DND-41 (cell line): Measurements from ENCODE around the gene NSD1.

Experiments
- ATAC-seq: fragments of 200-7000 bp; cut with Tn5 transposase; 3 replicates; pipeline ENCODE4 v1.9.1; 2021; ENCODE audit warnings: low read depth; ENCODE audit not compliant: insufficient read depth
- DNase-seq: peaks from one replicate; pipeline ENCODE4 v3.0.0-alpha.2; 2020
- H2AFZ ChIP-seq: 2 replicates; pipeline ENCODE4 v1.6.0; 2012; ENCODE audit warnings: low read depth, low read length
- H3K27ac ChIP-seq: 2 replicates; pipeline ENCODE4 v1.5.1; 2012; ENCODE audit warnings: low read length, inconsistent platforms
- H3K27me3 ChIP-seq: fragments of 200-600 bp; sonication (generic); 2 replicates; pipeline ENCODE4 v1.6.0; 2012; ENCODE audit warnings: low read length, mild to moderate bottlenecking, inconsistent platforms; ENCODE audit not compliant: insufficient read depth, poor library complexity
- H3K36me3 ChIP-seq: 2 replicates; pipeline ENCODE4 v1.5.1; 2012; ENCODE audit warnings: low read length, inconsistent platforms; ENCODE audit not compliant: insufficient read depth
- H3K4me1 ChIP-seq: 2 replicates; pipeline ENCODE4 v1.5.1; 2012; ENCODE audit warnings: mild to moderate bottlenecking, low read length; ENCODE audit not compliant: insufficient read depth
- H3K4me2 ChIP-seq: 2 replicates; pipeline ENCODE4 v1.6.0; 2012; ENCODE audit warnings: mild to moderate bottlenecking, moderate library complexity, low read length, inconsistent platforms; ENCODE audit not compliant: insufficient read depth
- H3K4me3 ChIP-seq, 2 experiments: fragments of 200-600 bp in 1 of 2; shearing (Covaris generic) in 1 of 2; 2 replicates each; pipeline ENCODE4 v1.5.1; 2012 to 2016; ENCODE audit warnings: inconsistent platforms in 2 of 2, low read length in 2 of 2, mild to moderate bottlenecking in 2 of 2, low read depth in 1 of 2, moderate library complexity in 1 of 2
- H3K79me2 ChIP-seq: 2 replicates; pipeline ENCODE4 v1.6.0; 2012; ENCODE audit warnings: low read length, inconsistent platforms; ENCODE audit not compliant: insufficient read depth
- H3K9ac ChIP-seq: 2 replicates; pipeline ENCODE4 v1.6.0; 2012; ENCODE audit warnings: low read depth, mild to moderate bottlenecking, inconsistent platforms, low read length, moderate library complexity
- H3K9me3 ChIP-seq: 2 replicates; pipeline ENCODE4 v1.5.1; 2012; ENCODE audit warnings: low read length, moderate library complexity, mild to moderate bottlenecking, inconsistent platforms; ENCODE audit not compliant: insufficient read depth, severe bottlenecking
- H4K20me1 ChIP-seq: 2 replicates; pipeline ENCODE4 v1.6.0; 2012; ENCODE audit warnings: low read length; ENCODE audit not compliant: insufficient read depth
- CTCF ChIP-seq: IDR thresholded peaks from 2 replicates; pipeline ENCODE4 v1.5.1; 2012; ENCODE audit warnings: borderline replicate concordance, low read length, moderate library complexity, mild to moderate bottlenecking; ENCODE audit not compliant: poor library complexity, severe bottlenecking; ENCODE audit errors: extremely low read depth
- EZH2 ChIP-seq: IDR thresholded peaks from 3 replicates; pipeline ENCODE4 v1.6.1; 2012; ENCODE audit warnings: borderline replicate concordance, low read depth, mild to moderate bottlenecking, moderate library complexity, low read length, inconsistent platforms; ENCODE audit not compliant: severe bottlenecking

The NSD1 gene

GRCh38 chr5:177309351-177310191 is 176.0 kb downstream of the NSD1 start:
- Histone ChIP-seq H3K9ac (peak overlapping the region; percentile 77), H4K20me1 (peaks cover 49% of the 10 kb centered on the region), H3K27ac (peak overlapping the region; percentile 83), H3K4me1 (peaks cover 73% of the 10 kb centered on the region), H3K9me3 (no peaks in the 10 kb centered on the region), H2AFZ (no peak overlapping the region), H3K79me2 (peaks cover 78% of the 10 kb centered on the region), H3K36me3 (peaks cover 62% of the 10 kb centered on the region), H3K27me3 (no peaks in the 10 kb centered on the region), H3K4me3 (peak overlapping the region in 1 of 2 experiments; percentile 79; a peak in 2 of 4 replicates), H3K4me2 (peak overlapping the region; percentile 81)
- peak; percentile 90 for TF ChIP-seq CTCF
- no peak for TF ChIP-seq EZH2
- 0 out of 3 replicates have a peak, but pooled peaks have one; percentile 13 for ATAC-seq
- DNase-seq: peak; percentile 69

DNA sequence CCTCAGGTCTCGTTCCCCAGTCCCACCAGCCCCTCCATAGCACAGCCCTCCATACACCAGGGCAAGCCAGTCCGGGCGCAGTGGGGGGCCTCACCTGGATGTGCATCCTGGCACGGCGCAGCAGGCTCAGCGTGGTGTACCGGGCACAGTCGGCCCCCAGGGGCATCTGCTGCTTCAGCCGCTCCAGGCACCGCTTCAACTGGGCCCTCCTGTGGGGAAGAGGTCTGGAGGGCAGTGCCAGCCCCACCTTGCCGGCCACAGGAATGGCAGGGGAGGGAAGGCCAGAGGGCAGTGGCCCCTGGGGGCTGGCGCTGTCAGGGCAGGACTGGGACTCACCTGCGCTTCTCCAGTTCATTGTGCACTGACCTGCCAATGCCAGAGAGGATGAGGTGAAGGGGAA is 176.8 kb downstream of the NSD1 start:
- Histone ChIP-seq H3K9ac (peak overlapping the region; percentile 77), H3K4me1 (peaks cover 66% of the 10 kb centered on the region), H3K27ac (peak overlapping the region; percentile 83), H3K4me3 (peak overlapping the region; percentile 79; a peak in 3 of 4 replicates), H3K4me2 (peak overlapping the region; percentile 81), H3K36me3 (peaks cover 59% of the 10 kb centered on the region), H4K20me1 (peaks cover 45% of the 10 kb centered on the region), H2AFZ (no peak overlapping the region), H3K79me2 (peaks cover 71% of the 10 kb centered on the region), H3K9me3 (no peaks in the 10 kb centered on the region), H3K27me3 (no peaks in the 10 kb centered on the region)
- no peak for ATAC-seq
- DNase-seq: no peak
- TF ChIP-seq EZH2 (no peak), CTCF (no peak)

DNA sequence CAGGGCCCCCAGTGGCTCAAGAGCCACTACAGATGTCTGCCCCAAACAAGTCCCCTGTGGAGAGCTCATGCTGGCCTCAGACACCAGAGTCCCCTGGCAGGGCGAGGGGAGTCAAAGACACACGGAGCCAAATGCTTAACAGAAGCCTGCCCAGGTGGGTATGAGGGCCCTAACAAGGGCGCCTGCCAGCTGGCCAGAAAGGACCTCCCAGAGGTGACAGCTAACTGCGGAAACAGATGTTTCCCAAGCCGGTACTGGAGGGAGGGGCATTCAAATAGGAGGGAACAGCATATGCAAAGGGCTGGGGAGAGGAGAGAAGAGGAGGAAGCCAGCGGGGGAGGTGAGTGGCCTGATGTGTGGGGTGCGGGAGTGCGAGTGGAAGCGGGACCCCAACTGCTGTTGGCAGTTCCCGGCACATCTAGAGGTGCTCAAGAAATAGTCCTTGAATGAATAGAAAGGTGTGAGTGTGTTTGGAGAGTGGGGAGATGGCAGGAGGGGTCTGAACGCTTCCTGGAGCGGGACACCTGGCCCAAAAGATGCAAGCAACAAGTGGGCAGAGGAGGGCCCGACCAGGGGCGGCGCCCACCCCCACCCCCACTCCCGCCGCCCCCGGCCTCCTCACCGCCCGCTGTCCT is 177.3 kb downstream of the NSD1 start:
- Histone ChIP-seq H4K20me1 (peaks cover 41% of the 10 kb centered on the region), H2AFZ (no peak overlapping the region), H3K36me3 (peaks cover 53% of the 10 kb centered on the region), H3K79me2 (peaks cover 66% of the 10 kb centered on the region), H3K4me3 (peak overlapping the region; percentile 79; a peak in 3 of 4 replicates), H3K27ac (peak overlapping the region; percentile 83), H3K9ac (peak overlapping the region; percentile 77), H3K27me3 (no peaks in the 10 kb centered on the region), H3K9me3 (no peaks in the 10 kb centered on the region), H3K4me1 (peaks cover 60% of the 10 kb centered on the region), H3K4me2 (peak overlapping the region; percentile 81)
- DNase-seq: peak; percentile 78
- no peak for TF ChIP-seq CTCF
- TF ChIP-seq EZH2: no peak
- peak; percentile 33 for ATAC-seq
